ENCODE results near the gene NXPE1.

DNA sequence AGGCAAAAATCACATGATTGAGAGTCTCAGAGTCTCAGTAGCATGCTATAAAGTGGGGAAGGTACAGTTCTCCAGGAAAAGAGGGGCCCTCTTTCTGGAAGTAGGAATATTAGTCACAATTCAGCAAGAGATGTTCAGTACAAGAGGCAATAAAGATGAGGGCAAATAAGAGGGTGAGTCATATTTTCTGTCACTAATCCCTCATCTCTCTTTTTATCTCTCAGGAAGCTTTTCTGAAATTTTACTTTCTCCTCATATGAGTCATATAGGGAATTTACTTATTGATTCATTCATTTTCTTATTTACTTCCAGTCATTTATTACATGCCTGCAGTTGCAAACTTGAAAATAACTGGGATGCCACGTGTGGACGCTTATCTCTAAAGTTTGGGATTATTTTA is 3.4 kb upstream of the NXPE1 start:
- no peak for TF ChIP-seq POLR2A (IDR thresholded peaks at IDR 0.05)
- TF ChIP-seq, protein P1, sequence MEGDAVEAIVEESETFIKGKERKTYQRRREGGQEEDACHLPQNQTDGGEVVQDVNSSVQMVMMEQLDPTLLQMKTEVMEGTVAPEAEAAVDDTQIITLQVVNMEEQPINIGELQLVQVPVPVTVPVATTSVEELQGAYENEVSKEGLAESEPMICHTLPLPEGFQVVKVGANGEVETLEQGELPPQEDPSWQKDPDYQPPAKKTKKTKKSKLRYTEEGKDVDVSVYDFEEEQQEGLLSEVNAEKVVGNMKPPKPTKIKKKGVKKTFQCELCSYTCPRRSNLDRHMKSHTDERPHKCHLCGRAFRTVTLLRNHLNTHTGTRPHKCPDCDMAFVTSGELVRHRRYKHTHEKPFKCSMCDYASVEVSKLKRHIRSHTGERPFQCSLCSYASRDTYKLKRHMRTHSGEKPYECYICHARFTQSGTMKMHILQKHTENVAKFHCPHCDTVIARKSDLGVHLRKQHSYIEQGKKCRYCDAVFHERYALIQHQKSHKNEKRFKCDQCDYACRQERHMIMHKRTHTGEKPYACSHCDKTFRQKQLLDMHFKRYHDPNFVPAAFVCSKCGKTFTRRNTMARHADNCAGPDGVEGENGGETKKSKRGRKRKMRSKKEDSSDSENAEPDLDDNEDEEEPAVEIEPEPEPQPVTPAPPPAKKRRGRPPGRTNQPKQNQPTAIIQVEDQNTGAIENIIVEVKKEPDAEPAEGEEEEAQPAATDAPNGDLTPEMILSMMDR (IDR thresholded peaks at IDR 0.05): no peak

Data from heart left ventricle (tissue), 13 donors.